B cell (primary cell): ENCODE results near the gene ARHGAP15. TPM values are rescaled to one million over a fixed set of nuclear protein-coding genes. Genes with fewer than 3 reads are reported as not detected.

Experiments used
- ATAC-seq: fragments of 200-7000 bp; cut with Tn5 transposase; one replicate; pipeline ENCODE4 v1.10.0; 2021; ENCODE audit warnings: low read depth, mild to moderate bottlenecking, moderate number of reproducible peaks, moderate library complexity
- CTCF ChIA-PET: fragments of 350-600 bp; sonication (Branson Sonifier 250); formaldehyde crosslinking; loops from one replicate; lab custom pipeline; 2021; ENCODE audit warnings: antibody characterized with exemption, inconsistent platforms; lab: Charles Lee
- POLR2A ChIA-PET: fragments of 350-600 bp; sonication (Branson Sonifier 250); formaldehyde crosslinking; loops from one replicate; lab custom pipeline; 2021; ENCODE audit warnings: antibody characterized with exemption; lab: Charles Lee
- DNase-seq: peaks from one replicate; pipeline ENCODE4 v3.0.0; 2013
- H2AFZ ChIP-seq: 2 replicates; pipeline ENCODE4 v1.6.1; 2012; ENCODE audit warnings: mild to moderate bottlenecking, low read depth, low read length; ENCODE audit not compliant: insufficient read depth, poor library complexity, severe bottlenecking
- H3K27ac ChIP-seq, 2 donors: 1 replicate in 1 of 2; 2 replicates in 1 of 2; pipeline ENCODE4 v1.5.1; 2012 to 2013; ENCODE audit warnings: low read length in 2 of 2, mild to moderate bottlenecking in 2 of 2, moderate library complexity in 1 of 2
- H3K27me3 ChIP-seq, 4 experiments: fragments of 200-600 bp in 1 of 4; sonication (generic) in 1 of 4; replicated peaks in 1 of 4; 1 replicate in 2 of 4; 2 replicates in 2 of 4; pipeline versions ENCODE4 v1.6.1 to v1.7.0; 2013 to 2016; ENCODE audit warnings: low read length in 3 of 4, mild to moderate bottlenecking in 2 of 4, mixed read lengths in 1 of 4, moderate library complexity in 1 of 4; ENCODE audit not compliant: insufficient read depth in 4 of 4, control insufficient read depth in 3 of 4; ENCODE audit errors: control extremely low read depth in 1 of 4
- H3K36me3 ChIP-seq, 2 experiments: replicated peaks in 1 of 2; 1 replicate in 1 of 2; 2 replicates in 1 of 2; pipeline versions ENCODE4 v1.6.1 to v1.7.1; 2013; ENCODE audit warnings: low read length in 1 of 2; ENCODE audit not compliant: insufficient read depth in 2 of 2, control insufficient read depth in 1 of 2; ENCODE audit errors: control extremely low read depth in 1 of 2, extremely low read depth in 1 of 2
- H3K4me1 ChIP-seq, 2 donors: fragments of 200-600 bp in 1 of 2; sonication (generic) in 1 of 2; 1 replicate in 1 of 2; 2 replicates in 1 of 2; pipeline versions ENCODE4 v1.5.1 to v1.6.1; 2013 to 2017; ENCODE audit warnings: low read length in 2 of 2; ENCODE audit not compliant: control insufficient read depth in 2 of 2, insufficient read depth in 2 of 2
- H3K4me2 ChIP-seq: replicated peaks from 2 replicates; pipeline ENCODE3; 2012; ENCODE audit warnings: mild to moderate bottlenecking, low read depth, low read length; ENCODE audit not compliant: poor library complexity, severe bottlenecking
- H3K4me3 ChIP-seq, 5 experiments: fragments of 200-600 bp in 1 of 5; sonication (generic) in 1 of 5; 1 replicate in 3 of 5; 2 replicates in 2 of 5; pipeline versions ENCODE4 v1.5.1 to v1.7.0; 2011 to 2016; ENCODE audit warnings: low read length in 4 of 5, mild to moderate bottlenecking in 4 of 5, low read depth in 2 of 5, control low read depth in 1 of 5, moderate library complexity in 1 of 5; ENCODE audit not compliant: insufficient read depth in 1 of 5; ENCODE audit errors: control extremely low read depth in 1 of 5, extremely low read depth in 1 of 5
- H3K79me2 ChIP-seq: fragments of 200-600 bp; sonication (generic); one replicate; pipeline ENCODE4 v1.6.0; 2016; ENCODE audit warnings: low read length; ENCODE audit not compliant: control insufficient read depth, insufficient read depth
- H3K9ac ChIP-seq: fragments of 200-600 bp; sonication (generic); 2 replicates; pipeline ENCODE4 v1.6.1; 2017; ENCODE audit warnings: mild to moderate bottlenecking, low read length, moderate library complexity
- H3K9me3 ChIP-seq, 3 donors: one replicate each; pipeline versions ENCODE4 v1.6.1 to v1.7.1; 2013; ENCODE audit warnings: low read length in 2 of 3; ENCODE audit not compliant: control insufficient read depth in 2 of 3, insufficient read depth in 1 of 3; ENCODE audit errors: control extremely low read depth in 1 of 3
- H4K20me1 ChIP-seq: 2 replicates; pipeline ENCODE4 v1.6.0; 2012; ENCODE audit warnings: mild to moderate bottlenecking, low read length; ENCODE audit not compliant: insufficient read depth, control insufficient read depth, poor library complexity, severe bottlenecking
- H3K27ac Mint-ChIP-seq: one replicate; pipeline ENCODE4 v1.8.0; 2021; ENCODE audit warnings: mixed read lengths
- H3K27me3 Mint-ChIP-seq: one replicate; pipeline ENCODE4 v1.8.0; 2021; ENCODE audit warnings: mixed read lengths
- H3K4me1 Mint-ChIP-seq: one replicate; pipeline ENCODE4 v1.8.0; 2021; ENCODE audit warnings: mixed read lengths
- H3K4me3 Mint-ChIP-seq: one replicate; pipeline ENCODE4 v1.8.0; 2021; ENCODE audit warnings: mixed read lengths
- H3K9me3 Mint-ChIP-seq: one replicate; pipeline ENCODE4 v1.8.0; 2022; ENCODE audit warnings: mixed read lengths; ENCODE audit not compliant: insufficient read depth
- EZH2 ChIP-seq: IDR thresholded peaks from 2 replicates; pipeline ENCODE4 v1.6.1; 2012; ENCODE audit warnings: borderline replicate concordance, low read depth, mild to moderate bottlenecking, moderate library complexity, low read length; ENCODE audit not compliant: insufficient read depth, poor library complexity, severe bottlenecking
- WGBS: methylation state at CpG from one replicate; pipeline ENCODE4 v1.1.5; 2013; ENCODE audit warnings: missing lambda C conversion rate; ENCODE audit not compliant: insufficient coverage; 5-methylcytosine and 5-hydroxymethylcytosine counted together
- intact Hi-C: fragments of 100-400 bp; cut with micrococcal nuclease; formaldehyde crosslinking; loops from one replicate; pipeline ENCODE4 v1.10.0; 2022
- polyA plus RNA-seq: library from polyadenylated mRNA; depleted of rRNA; stranded (reverse); fragments of >200 nt; gene quantifications from 2 replicates; pipeline ENCODE4 v1.2.3, GENCODE V29; 2012
- total RNA-seq, 2 donors: library from RNA; stranded (reverse); fragments of 120-200 nt in 1 of 2; gene quantifications; 1 replicate in 1 of 2; 2 replicates in 1 of 2; pipeline versions ENCODE4 v1.2.3 to v1.2.4, GENCODE V29; 2013 to 2022
- TF ChIP-seq, protein P1 (sequence below): fragments of 200-600 bp; IDR thresholded peaks from one replicate; pipeline ENCODE4 v1.8.0; 2022; ENCODE audit warnings: antibody characterized with exemption, mild to moderate bottlenecking

The ARHGAP15 gene
- total and polyA plus RNA-seq, 2 donors (not counting 1 experiment from before 2014, with no cell fraction given), result 58.6 to 187 TPM

DNA sequence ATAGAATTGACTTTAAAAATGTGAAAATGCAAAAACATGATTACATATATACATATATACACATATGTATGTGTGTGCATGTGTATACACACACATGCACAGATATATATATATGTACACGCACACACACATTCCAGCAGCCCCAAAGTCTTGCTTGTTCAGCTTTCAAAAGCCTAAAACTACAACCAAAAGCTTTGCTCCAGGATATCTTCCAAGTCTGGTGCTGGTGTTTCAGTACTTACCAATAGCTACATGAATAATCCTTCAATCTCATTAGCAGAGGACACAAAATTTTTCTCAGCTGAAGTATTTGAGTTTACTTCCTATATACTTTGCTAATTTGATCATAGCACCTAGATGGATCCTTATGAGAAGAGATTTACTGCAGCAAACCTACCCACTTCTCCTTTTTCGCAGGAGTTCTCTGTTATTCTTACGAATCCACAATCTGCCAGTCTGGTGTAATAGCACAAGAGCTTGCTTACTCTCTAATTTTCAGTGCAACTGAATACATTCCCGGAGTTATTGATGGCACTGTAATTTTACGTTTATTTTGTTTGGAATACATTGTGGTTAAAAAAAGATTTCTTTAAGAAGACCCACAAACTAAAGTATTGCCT, 553.3 kb downstream of the ARHGAP15 start:
- ChIA-PET CTCF (interaction anchor here (1.4 kb wide), 1 partner anchor 9 kb away, joined by 4 read pairs; no protein-coding TSS in a partner anchor), POLR2A (no interaction called here)
- Histone ChIP-seq H3K4me3 (no peak overlapping the region), H3K79me2 (no peaks in the 10 kb centered on the region), H3K4me2 (no peak overlapping the region), H3K9ac (no peak overlapping the region), H3K27me3 (no peaks in the 10 kb centered on the region), H2AFZ (no peak overlapping the region), H4K20me1 (peaks cover 4% of the 10 kb centered on the region), H3K27ac (no peak overlapping the region), H3K4me1 (no peaks in the 10 kb centered on the region), H3K36me3 (peaks cover 3 to 7% of the 10 kb centered on the region in 2 experiments), H3K9me3 (no peaks in the 10 kb centered on the region)
- Mint-ChIP-seq H3K27ac (no peak overlapping the region), H3K27me3 (no peaks in the 10 kb centered on the region), H3K9me3 (no peaks in the 10 kb centered on the region), H3K4me3 (no peak overlapping the region), H3K4me1 (peaks cover 2% of the 10 kb centered on the region)
- TF ChIP-seq, protein P1, sequence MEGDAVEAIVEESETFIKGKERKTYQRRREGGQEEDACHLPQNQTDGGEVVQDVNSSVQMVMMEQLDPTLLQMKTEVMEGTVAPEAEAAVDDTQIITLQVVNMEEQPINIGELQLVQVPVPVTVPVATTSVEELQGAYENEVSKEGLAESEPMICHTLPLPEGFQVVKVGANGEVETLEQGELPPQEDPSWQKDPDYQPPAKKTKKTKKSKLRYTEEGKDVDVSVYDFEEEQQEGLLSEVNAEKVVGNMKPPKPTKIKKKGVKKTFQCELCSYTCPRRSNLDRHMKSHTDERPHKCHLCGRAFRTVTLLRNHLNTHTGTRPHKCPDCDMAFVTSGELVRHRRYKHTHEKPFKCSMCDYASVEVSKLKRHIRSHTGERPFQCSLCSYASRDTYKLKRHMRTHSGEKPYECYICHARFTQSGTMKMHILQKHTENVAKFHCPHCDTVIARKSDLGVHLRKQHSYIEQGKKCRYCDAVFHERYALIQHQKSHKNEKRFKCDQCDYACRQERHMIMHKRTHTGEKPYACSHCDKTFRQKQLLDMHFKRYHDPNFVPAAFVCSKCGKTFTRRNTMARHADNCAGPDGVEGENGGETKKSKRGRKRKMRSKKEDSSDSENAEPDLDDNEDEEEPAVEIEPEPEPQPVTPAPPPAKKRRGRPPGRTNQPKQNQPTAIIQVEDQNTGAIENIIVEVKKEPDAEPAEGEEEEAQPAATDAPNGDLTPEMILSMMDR, result no peak
- TF ChIP-seq EZH2, result no peak
- ATAC-seq (no peak), DNase-seq (no peak)
- WGBS, result 74% methylated on average over 3 of the region's 5 CpGs
- intact Hi-C loops, result no loop called here

DNA sequence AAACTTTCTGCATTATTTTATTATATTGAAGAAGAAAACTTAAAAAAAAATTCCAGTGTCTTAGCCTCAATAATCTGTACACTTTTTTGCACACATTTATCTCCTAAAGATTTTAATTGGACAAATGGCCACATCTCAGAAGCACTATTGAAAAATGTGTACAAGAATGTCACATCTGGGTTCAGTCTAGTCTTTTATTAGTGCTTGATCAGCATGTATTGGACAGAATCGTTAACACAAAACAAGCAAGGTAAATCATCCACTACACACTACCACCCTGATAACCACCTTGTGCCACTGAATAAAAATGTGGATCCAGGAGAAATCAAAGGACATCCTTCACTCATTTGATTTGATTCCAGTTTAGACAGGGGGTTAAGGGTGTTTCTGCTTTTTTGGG, 554.8 kb downstream of the ARHGAP15 start:
- Histone ChIP-seq H3K79me2 (no peaks in the 10 kb centered on the region), H3K4me2 (no peak overlapping the region), H3K27me3 (no peaks in the 10 kb centered on the region), H3K4me1 (no peaks in the 10 kb centered on the region), H3K36me3 (peaks cover 3 to 7% of the 10 kb centered on the region in 2 experiments), H3K9me3 (no peaks in the 10 kb centered on the region), H3K27ac (no peak overlapping the region), H4K20me1 (peaks cover 4% of the 10 kb centered on the region), H3K4me3 (no peak overlapping the region), H2AFZ (no peak overlapping the region), H3K9ac (no peak overlapping the region)
- no peak for ATAC-seq
- Mint-ChIP-seq H3K4me1 (peaks cover 2% of the 10 kb centered on the region), H3K27ac (no peak overlapping the region), H3K27me3 (no peaks in the 10 kb centered on the region), H3K4me3 (no peak overlapping the region), H3K9me3 (no peaks in the 10 kb centered on the region)
- no peak for DNase-seq
- intact Hi-C loops, result no loop called here
- ChIA-PET CTCF (no interaction called here), POLR2A (no interaction called here)
- WGBS, result no CpG with 5 or more reads among the region's 1 CpG
- no peak for TF ChIP-seq EZH2
- TF ChIP-seq, protein P1, result no peak
